ENCODE measurements around the gene CLECL1. TPM values are rescaled to one million over a fixed set of nuclear protein-coding genes. Genes with fewer than 3 reads are reported as not detected.

CLECL1 gene
- total and polyA plus RNA-seq, 9 of the 15 experiments (the other 6 are each of a cell fraction or from before 2014, with no cell fraction given), result 0.13 to 0.25 TPM; not detected in 7

GRCh38 chr12:9753073-9753472 is 20.2 kb upstream of the CLECL1 start:
- no peak for FAIRE-seq
- intact Hi-C loops (cut with micrococcal nuclease) (loop anchor here (5.0 kb wide), 1 partner anchor 174 kb away; no protein-coding TSS in a partner anchor), in situ Hi-C loops (cut with MboI) (loop anchor here (5.0 kb wide), 1 partner anchor 44 kb away; no protein-coding TSS in a partner anchor)
- no peaks in the 10 kb centered on the region for H3K9me1 ChIP-seq (ENCODE audit: control insufficient read depth, insufficient read depth, low read length)
- no peak overlapping the region for H3K4me2 ChIP-seq (ENCODE audit: insufficient read depth, low read length)
- WGBS (ENCODE audit: insufficient coverage, low coverage, missing lambda C conversion rate), result 94% methylated on average over 2 of the region's 2 CpGs
- peaks cover 43% of the 10 kb centered on the region for H3K36me3 ChIP-seq (ENCODE audit: control insufficient read depth, insufficient read depth, low read length)
- no peak overlapping the region for H2AFZ ChIP-seq (ENCODE audit: low read depth, low read length)
- no peaks in the 10 kb centered on the region; the same call in 1 of the 2 replicates for H4K20me1 ChIP-seq (replicated peaks; ENCODE audit: control insufficient read depth, insufficient read depth, low read length)
- no TSS peak for BruUV-seq (replicated peaks)
- H3K9ac ChIP-seq (ENCODE audit: insufficient read depth in 1 of 2, low read depth in 2 of 2, low read length in 2 of 2), result no peak overlapping the region
- no peaks in the 10 kb centered on the region; a peak in 1 of 5 replicates for H3K4me1 ChIP-seq (replicated peaks in 1 of 2; ENCODE audit: control insufficient read depth in 2 of 2, insufficient read depth in 2 of 2, low read length in 2 of 2)
- no peaks in the 10 kb centered on the region for H3K9me3 ChIP-seq (replicated peaks; ENCODE audit: control insufficient read depth, insufficient read depth, low read depth, low read length)
- ChIA-PET POLR2A (interaction anchor here (1.3 kb wide), 1 partner anchor 45 kb away, joined by 5 read pairs; no protein-coding TSS in a partner anchor), CTCF (ENCODE audit: low intra/inter-chr PET ratio) (interaction anchor here (5.7 kb wide), 1 partner anchor 45 kb away, joined by 71 read pairs; no protein-coding TSS in a partner anchor)
- no peaks in the 10 kb centered on the region for H3K27me3 ChIP-seq (ENCODE audit: control insufficient read depth in 2 of 2, insufficient read depth in 2 of 2, low read length in 2 of 2)
- no peak overlapping the region for H3K27ac ChIP-seq (ENCODE audit: extremely low read depth, low read depth, low read length)
- ATAC-seq, result no peak
- peaks cover 45% of the 10 kb centered on the region for H3K79me2 ChIP-seq (ENCODE audit: control insufficient read depth, insufficient read depth, low read length)
- no peak overlapping the region for H3K4me3 ChIP-seq
- TF ChIP-seq SREBF1 (IDR thresholded peaks at IDR 0.05; ENCODE audit: borderline replicate concordance, low read depth, low read length) (no peak), ZBED1 (IDR thresholded peaks at IDR 0.05) (peak; percentile 78; the same call in 1 of the 2 replicates), SIN3A (IDR thresholded peaks at IDR 0.05; ENCODE audit: borderline replicate concordance in 2 of 2, control insufficient read depth in 1 of 2, low read depth in 2 of 2, low read length in 2 of 2) (peak in 1 of 2 experiments; percentile 20; a peak in 1 of 4 replicates), POLR2AphosphoS5 (IDR thresholded peaks at IDR 0.05; ENCODE audit: control insufficient read depth, insufficient read depth, low read depth, low read length) (peak; percentile 59; the same call in 1 of the 2 replicates), GABPA (tag; conservative IDR thresholded peaks at IDR 0.05; ENCODE audit: low read depth) (no peak), POLR2A (conservative IDR thresholded peaks at IDR 0.05) (peak; percentile 12; the same call in 1 of the 2 replicates), GTF2E2 (tag; IDR thresholded peaks at IDR 0.05) (peak; percentile 43; the same call in 1 of the 2 replicates), U2AF1 (optimal IDR thresholded peaks at IDR 0.05; ENCODE audit: low read depth, low read length) (no peak)
- no peak for DNase-seq (ENCODE audit: extremely low read depth in 1 of 4, low spot score in 3 of 4)
